ENCODE data around the gene EPHB6.

The EPHB6 gene

GRCh38 chr7:142910031-142910433, 55.2 kb downstream of the EPHB6 start:
- POLR2A ChIA-PET = no interaction called here
- no peak for DNase-seq
- H3K4me1 ChIP-seq (ENCODE audit: control extremely low read depth in 1 of 4, control insufficient read depth in 4 of 4, insufficient read depth in 4 of 4, low read length in 3 of 4) = peaks cover 0 to 2% (median 1%) of the 10 kb centered on the region in 4 experiments
- H3K4me3 ChIP-seq (ENCODE audit: control insufficient read depth in 1 of 7, extremely low read depth in 1 of 7, insufficient read depth in 4 of 7, low read depth in 2 of 7, low read length in 6 of 7) = no peak overlapping the region
- no peak overlapping the region for H3K27ac ChIP-seq (ENCODE audit: insufficient read depth in 1 of 2, low read depth in 1 of 2, low read length in 2 of 2, poor library complexity in 1 of 2, severe bottlenecking in 2 of 2)
- CTCF ChIA-PET = interaction anchor here (0.9 to 2.5 kb wide), 13 partner anchors 9 to 308 kb away, joined by 3 to 12 read pairs (median 6); partner anchors contain the start of gene TRPV5
- WGBS (ENCODE audit: insufficient coverage) = no CpG with 5 or more reads among the region's 2 CpGs
- H3K27me3 ChIP-seq (replicated peaks in 2 of 5; ENCODE audit: control insufficient read depth in 4 of 5, insufficient read depth in 5 of 5, low read length in 4 of 5) = peaks cover 0 to 2% (median 0%) of the 10 kb centered on the region in 5 experiments
- no peaks in the 10 kb centered on the region for H3K36me3 ChIP-seq (ENCODE audit: control insufficient read depth in 4 of 4, insufficient read depth in 4 of 4, low read length in 3 of 4)
- peaks cover 0 to 3% (median 0%) of the 10 kb centered on the region in 5 experiments for H3K9me3 ChIP-seq (ENCODE audit: control extremely low read depth in 1 of 5, control insufficient read depth in 4 of 5, insufficient read depth in 2 of 5, low read depth in 1 of 5, low read length in 4 of 5)

DNA sequence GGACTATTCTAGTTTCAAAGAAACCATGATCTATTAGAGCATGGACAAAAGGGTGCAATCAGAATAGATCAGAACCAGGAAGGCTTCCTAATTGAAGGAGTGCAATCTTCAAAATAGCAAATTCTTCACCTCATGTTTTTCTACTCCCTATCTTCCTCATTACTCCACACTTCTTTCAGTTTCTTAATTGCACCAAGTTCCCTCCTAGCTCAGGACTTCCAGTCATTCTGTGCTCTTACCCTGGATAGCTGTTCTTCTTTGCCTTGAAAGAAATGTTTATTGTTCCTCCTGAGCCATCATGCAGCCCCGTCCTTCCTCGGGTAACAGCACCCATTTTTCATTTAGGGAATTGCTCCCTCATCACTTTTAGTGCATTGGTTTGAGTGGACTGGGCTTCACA, 55.6 kb downstream of the EPHB6 start:
- no CpG with 5 or more reads among the region's 2 CpGs for WGBS (ENCODE audit: insufficient coverage)
- ChIA-PET POLR2A (no interaction called here), CTCF (interaction anchor here (0.9 to 2.5 kb wide), 14 partner anchors 9 to 308 kb away, joined by 3 to 12 read pairs (median 6); partner anchors contain the start of gene TRPV5)
- H3K27ac ChIP-seq (ENCODE audit: insufficient read depth in 1 of 2, low read depth in 1 of 2, low read length in 2 of 2, poor library complexity in 1 of 2, severe bottlenecking in 2 of 2) = no peak overlapping the region
- no peak for DNase-seq
- H3K4me1 ChIP-seq (ENCODE audit: control extremely low read depth in 1 of 4, control insufficient read depth in 4 of 4, insufficient read depth in 4 of 4, low read length in 3 of 4) = peaks cover 0 to 2% (median 1%) of the 10 kb centered on the region in 4 experiments
- H3K36me3 ChIP-seq (ENCODE audit: control insufficient read depth in 4 of 4, insufficient read depth in 4 of 4, low read length in 3 of 4) = no peaks in the 10 kb centered on the region
- H3K9me3 ChIP-seq (ENCODE audit: control extremely low read depth in 1 of 5, control insufficient read depth in 4 of 5, insufficient read depth in 2 of 5, low read depth in 1 of 5, low read length in 4 of 5) = peaks cover 0 to 3% (median 0%) of the 10 kb centered on the region in 5 experiments
- no peak overlapping the region for H3K4me3 ChIP-seq (ENCODE audit: control insufficient read depth in 1 of 7, extremely low read depth in 1 of 7, insufficient read depth in 4 of 7, low read depth in 2 of 7, low read length in 6 of 7)
- H3K27me3 ChIP-seq (replicated peaks in 2 of 5; ENCODE audit: control insufficient read depth in 4 of 5, insufficient read depth in 5 of 5, low read length in 4 of 5) = peaks cover 0 to 2% (median 0%) of the 10 kb centered on the region in 5 experiments

DNA sequence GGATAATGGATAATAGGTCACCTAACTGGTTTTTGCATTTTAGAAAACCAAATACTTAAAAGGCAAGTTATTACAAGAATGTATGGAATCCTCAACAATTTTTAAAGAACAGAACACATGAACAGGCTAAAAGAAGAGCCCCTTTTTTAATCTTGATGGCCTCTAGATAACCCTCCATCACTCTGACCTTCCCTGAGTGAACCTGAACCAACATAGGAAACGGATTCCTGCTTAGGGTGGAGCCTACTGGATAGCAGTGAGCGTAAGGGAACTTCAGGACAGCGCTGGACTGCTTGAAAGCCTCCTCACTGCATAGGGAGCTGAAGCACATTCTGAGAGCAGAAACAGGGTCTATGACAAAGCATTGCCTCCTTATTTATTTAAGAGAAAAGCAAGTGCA, 58.2 kb downstream of the EPHB6 start:
- ChIA-PET POLR2A (no interaction called here), CTCF (interaction anchor here (0.7 kb wide), 1 partner anchor 33 kb away, joined by 3 read pairs; no protein-coding TSS in a partner anchor)
- WGBS (ENCODE audit: insufficient coverage) = 96% methylated on average over 3 of the region's 3 CpGs
- Histone ChIP-seq H3K36me3 (ENCODE audit: control insufficient read depth in 4 of 4, insufficient read depth in 4 of 4, low read length in 3 of 4) (no peaks in the 10 kb centered on the region), H3K9me3 (ENCODE audit: control extremely low read depth in 1 of 5, control insufficient read depth in 4 of 5, insufficient read depth in 2 of 5, low read depth in 1 of 5, low read length in 4 of 5) (no peaks in the 10 kb centered on the region), H3K27me3 (replicated peaks in 2 of 5; ENCODE audit: control insufficient read depth in 4 of 5, insufficient read depth in 5 of 5, low read length in 4 of 5) (peaks cover 0 to 2% (median 0%) of the 10 kb centered on the region in 5 experiments), H3K4me1 (ENCODE audit: control extremely low read depth in 1 of 4, control insufficient read depth in 4 of 4, insufficient read depth in 4 of 4, low read length in 3 of 4) (peaks cover 0 to 2% (median 1%) of the 10 kb centered on the region in 4 experiments), H3K27ac (ENCODE audit: insufficient read depth in 1 of 2, low read depth in 1 of 2, low read length in 2 of 2, poor library complexity in 1 of 2, severe bottlenecking in 2 of 2) (no peak overlapping the region), H3K4me3 (ENCODE audit: control insufficient read depth in 1 of 7, extremely low read depth in 1 of 7, insufficient read depth in 4 of 7, low read depth in 2 of 7, low read length in 6 of 7) (no peak overlapping the region)
- DNase-seq = no peak

GRCh38 chr7:142913566-142913965, 58.7 kb downstream of the EPHB6 start:
- Histone ChIP-seq H3K4me3 (ENCODE audit: control insufficient read depth in 1 of 7, extremely low read depth in 1 of 7, insufficient read depth in 4 of 7, low read depth in 2 of 7, low read length in 6 of 7) (no peak overlapping the region), H3K4me1 (ENCODE audit: control extremely low read depth in 1 of 4, control insufficient read depth in 4 of 4, insufficient read depth in 4 of 4, low read length in 3 of 4) (peaks cover 0 to 2% (median 1%) of the 10 kb centered on the region in 4 experiments), H3K9me3 (ENCODE audit: control extremely low read depth in 1 of 5, control insufficient read depth in 4 of 5, insufficient read depth in 2 of 5, low read depth in 1 of 5, low read length in 4 of 5) (no peaks in the 10 kb centered on the region), H3K36me3 (ENCODE audit: control insufficient read depth in 4 of 4, insufficient read depth in 4 of 4, low read length in 3 of 4) (no peaks in the 10 kb centered on the region), H3K27me3 (replicated peaks in 2 of 5; ENCODE audit: control insufficient read depth in 4 of 5, insufficient read depth in 5 of 5, low read length in 4 of 5) (peaks cover 0 to 2% (median 0%) of the 10 kb centered on the region in 5 experiments), H3K27ac (ENCODE audit: insufficient read depth in 1 of 2, low read depth in 1 of 2, low read length in 2 of 2, poor library complexity in 1 of 2, severe bottlenecking in 2 of 2) (no peak overlapping the region)
- 89% methylated on average over 1 of the region's 2 CpGs for WGBS (ENCODE audit: insufficient coverage)
- POLR2A ChIA-PET = no interaction called here
- no peak for DNase-seq
- CTCF ChIA-PET = interaction anchor here (0.7 to 1.2 kb wide), 2 partner anchors 12 to 33 kb away, joined by 3 to 4 read pairs; no protein-coding TSS in a partner anchor

DNA sequence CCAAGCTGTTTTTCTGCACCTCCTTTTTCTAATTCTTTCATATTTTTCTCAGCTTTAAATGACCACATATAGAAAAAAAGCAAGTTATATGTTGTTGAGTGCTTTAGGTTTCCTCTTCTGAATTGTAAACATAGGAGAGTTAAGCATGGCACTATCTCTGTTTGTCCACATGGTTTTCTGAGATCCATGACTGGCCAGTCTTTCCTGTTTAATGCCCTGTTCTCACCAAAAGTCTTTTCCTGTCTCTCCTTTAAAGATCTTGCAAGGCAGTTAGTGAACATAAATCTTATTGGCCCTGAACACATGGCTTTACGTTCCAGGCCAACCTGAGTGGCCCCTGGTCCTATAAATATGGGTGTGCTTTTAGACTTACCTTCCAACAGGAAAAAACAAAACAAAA, 59.2 kb downstream of the EPHB6 start:
- WGBS (ENCODE audit: insufficient coverage) = no CpG with 5 or more reads among the region's 1 CpG
- Histone ChIP-seq H3K4me3 (ENCODE audit: control insufficient read depth in 1 of 7, extremely low read depth in 1 of 7, insufficient read depth in 4 of 7, low read depth in 2 of 7, low read length in 6 of 7) (no peak overlapping the region), H3K9me3 (ENCODE audit: control extremely low read depth in 1 of 5, control insufficient read depth in 4 of 5, insufficient read depth in 2 of 5, low read depth in 1 of 5, low read length in 4 of 5) (no peaks in the 10 kb centered on the region), H3K27ac (ENCODE audit: insufficient read depth in 1 of 2, low read depth in 1 of 2, low read length in 2 of 2, poor library complexity in 1 of 2, severe bottlenecking in 2 of 2) (no peak overlapping the region), H3K27me3 (replicated peaks in 2 of 5; ENCODE audit: control insufficient read depth in 4 of 5, insufficient read depth in 5 of 5, low read length in 4 of 5) (peaks cover 0 to 2% (median 0%) of the 10 kb centered on the region in 5 experiments), H3K4me1 (ENCODE audit: control extremely low read depth in 1 of 4, control insufficient read depth in 4 of 4, insufficient read depth in 4 of 4, low read length in 3 of 4) (peaks cover 0 to 2% (median under 1%) of the 10 kb centered on the region in 4 experiments), H3K36me3 (ENCODE audit: control insufficient read depth in 4 of 4, insufficient read depth in 4 of 4, low read length in 3 of 4) (no peaks in the 10 kb centered on the region)
- ChIA-PET CTCF (interaction anchor here (1.2 kb wide), 2 partner anchors 12 to 41 kb away, joined by 4 read pairs; no protein-coding TSS in a partner anchor), POLR2A (no interaction called here)
- DNase-seq = no peak

GRCh38 chr7:142915315-142915714, 60.4 kb downstream of the EPHB6 start:
- Histone ChIP-seq H3K27ac (ENCODE audit: insufficient read depth in 1 of 2, low read depth in 1 of 2, low read length in 2 of 2, poor library complexity in 1 of 2, severe bottlenecking in 2 of 2) (no peak overlapping the region), H3K4me1 (ENCODE audit: control extremely low read depth in 1 of 4, control insufficient read depth in 4 of 4, insufficient read depth in 4 of 4, low read length in 3 of 4) (peaks cover 0 to 2% (median 0%) of the 10 kb centered on the region in 4 experiments), H3K9me3 (ENCODE audit: control extremely low read depth in 1 of 5, control insufficient read depth in 4 of 5, insufficient read depth in 2 of 5, low read depth in 1 of 5, low read length in 4 of 5) (no peaks in the 10 kb centered on the region), H3K36me3 (ENCODE audit: control insufficient read depth in 4 of 4, insufficient read depth in 4 of 4, low read length in 3 of 4) (no peaks in the 10 kb centered on the region), H3K4me3 (ENCODE audit: control insufficient read depth in 1 of 7, extremely low read depth in 1 of 7, insufficient read depth in 4 of 7, low read depth in 2 of 7, low read length in 6 of 7) (no peak overlapping the region), H3K27me3 (replicated peaks in 2 of 5; ENCODE audit: control insufficient read depth in 4 of 5, insufficient read depth in 5 of 5, low read length in 4 of 5) (peaks cover 0 to 2% (median 0%) of the 10 kb centered on the region in 5 experiments)
- POLR2A ChIA-PET = no interaction called here
- 96% methylated on average over 6 of the region's 8 CpGs for WGBS (ENCODE audit: insufficient coverage)
- CTCF ChIA-PET = interaction anchor here (1.2 kb wide), 2 partner anchors 10 to 42 kb away, joined by 3 to 4 read pairs; no protein-coding TSS in a partner anchor
- no peak for DNase-seq

- no peak for DNase-seq
- no peaks in the 10 kb centered on the region for H3K36me3 ChIP-seq (ENCODE audit: control insufficient read depth in 4 of 4, insufficient read depth in 4 of 4, low read length in 3 of 4)
- ChIA-PET CTCF (interaction anchor here (0.6 to 1.0 kb wide), 2 partner anchors 51 to 877 kb away, joined by 3 to 4 read pairs; no protein-coding TSS in a partner anchor), POLR2A (no interaction called here)
- no peak overlapping the region for H3K27ac ChIP-seq (ENCODE audit: insufficient read depth in 1 of 2, low read depth in 1 of 2, low read length in 2 of 2, poor library complexity in 1 of 2, severe bottlenecking in 2 of 2)
- H3K27me3 ChIP-seq (replicated peaks in 2 of 5; ENCODE audit: control insufficient read depth in 4 of 5, insufficient read depth in 5 of 5, low read length in 4 of 5) = peaks cover 0 to 2% (median 0%) of the 10 kb centered on the region in 5 experiments
- WGBS (ENCODE audit: insufficient coverage) = 67% methylated on average over 1 of the region's 2 CpGs
- peaks cover 0 to 2% (median 0%) of the 10 kb centered on the region in 4 experiments for H3K4me1 ChIP-seq (ENCODE audit: control extremely low read depth in 1 of 4, control insufficient read depth in 4 of 4, insufficient read depth in 4 of 4, low read length in 3 of 4)
- no peaks in the 10 kb centered on the region for H3K9me3 ChIP-seq (ENCODE audit: control extremely low read depth in 1 of 5, control insufficient read depth in 4 of 5, insufficient read depth in 2 of 5, low read depth in 1 of 5, low read length in 4 of 5)
- no peak overlapping the region for H3K4me3 ChIP-seq (ENCODE audit: control insufficient read depth in 1 of 7, extremely low read depth in 1 of 7, insufficient read depth in 4 of 7, low read depth in 2 of 7, low read length in 6 of 7)
These were observed 61.6 kb downstream of the EPHB6 start for GRCh38 chr7:142916508-142916907.

Data from common myeloid progenitor, CD34-positive (primary cell).